Measurements from ENCODE around the gene CASZ1. TPM values are rescaled to one million over a fixed set of nuclear protein-coding genes. Genes with fewer than 3 reads are reported as not detected.

CASZ1 gene
- total RNA-seq, 1 experiment from 2014 or later, result 3.9 TPM

DNA sequence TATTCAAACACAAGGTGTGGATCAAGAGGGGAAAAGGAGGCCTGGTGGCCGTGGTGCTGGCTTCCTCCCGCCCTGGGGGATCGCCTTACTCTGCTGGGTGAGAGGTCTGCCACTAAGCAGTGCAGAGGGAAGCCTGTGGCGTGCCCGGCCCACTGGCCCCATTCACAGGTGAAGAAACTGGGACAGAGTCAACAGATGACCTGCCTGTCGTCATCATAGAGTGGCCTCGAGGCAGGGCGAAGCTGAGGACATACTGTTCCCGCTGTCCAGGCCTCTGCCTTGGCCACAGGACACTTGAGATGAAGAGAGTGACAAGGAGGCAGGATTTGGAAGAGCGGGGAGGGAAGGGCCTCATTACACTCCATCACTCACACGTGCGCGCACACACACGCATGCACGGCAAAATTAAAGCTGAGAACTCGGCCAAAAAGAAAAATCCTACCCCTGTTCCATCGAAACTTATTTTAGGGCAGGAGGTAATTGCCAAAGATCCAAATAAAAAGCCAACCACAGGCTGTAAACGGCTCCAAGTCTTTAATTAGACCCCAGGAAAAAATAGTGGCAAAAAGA, 50.5 kb downstream of the CASZ1 start:
- no peak overlapping the region for H4K8ac ChIP-seq (replicated peaks; ENCODE audit: insufficient read length, low read depth, low read length)
- H2BK12ac ChIP-seq (ENCODE audit: insufficient read length, low read depth, low read length), result no peak overlapping the region
- no peaks in the 10 kb centered on the region for H4K20me1 ChIP-seq (ENCODE audit: control insufficient read depth, insufficient read depth, insufficient read length)
- Mint-ChIP-seq H3K27ac (no peak overlapping the region), H3K4me3 (no peak overlapping the region), H3K9me3 (no peaks in the 10 kb centered on the region), H3K4me1 (peaks cover 11 to 21% of the 10 kb centered on the region in 2 experiments; a peak in 3 of 4 replicates), H3K27me3 (ENCODE audit: low read depth) (no peaks in the 10 kb centered on the region; the same call in 1 of the 2 replicates), H3K36me3 (ENCODE audit: insufficient read depth in 1 of 3, low read depth in 3 of 3) (no peaks in the 10 kb centered on the region)
- no peak overlapping the region for H2BK20ac ChIP-seq (ENCODE audit: low read depth, low read length, poor library complexity, severe bottlenecking)
- H3K4ac ChIP-seq (ENCODE audit: low read depth, low read length), result no peak overlapping the region
- WGBS (ENCODE audit: extremely low coverage, insufficient read length, low lambda C conversion rate), result no CpG with 5 or more reads among the region's 18 CpGs
- no peaks in the 10 kb centered on the region for H3K79me2 ChIP-seq (ENCODE audit: insufficient read depth, low read length)
- no peak for DNase-seq
- no peak overlapping the region for H2BK120ac ChIP-seq (ENCODE audit: low read depth, low read length, poor library complexity, severe bottlenecking)
- no peak overlapping the region for H4K5ac ChIP-seq (ENCODE audit: insufficient read length, low read depth, low read length)
- H3K79me1 ChIP-seq (ENCODE audit: insufficient read depth, low read depth, low read length, poor library complexity, severe bottlenecking), result no peaks in the 10 kb centered on the region
- no peak overlapping the region for H2AK5ac ChIP-seq (ENCODE audit: insufficient read length, low read length)
- H3K14ac ChIP-seq (ENCODE audit: insufficient read depth, low read length), result no peak overlapping the region
- no peak overlapping the region for H2AFZ ChIP-seq (ENCODE audit: low read length)
- H3K9ac ChIP-seq (ENCODE audit: extremely low read depth, insufficient read length, low read length), result no peak overlapping the region
- H3K4me1 ChIP-seq (ENCODE audit: insufficient read depth, low read length), result no peaks in the 10 kb centered on the region
- H3K27me3 ChIP-seq (ENCODE audit: insufficient read depth, low read length), result no peaks in the 10 kb centered on the region
- H3K4me2 ChIP-seq (ENCODE audit: insufficient read depth, insufficient read length, low read length), result no peak overlapping the region
- H3K23ac ChIP-seq (ENCODE audit: insufficient read length, low read depth, low read length), result no peak overlapping the region
- no peak overlapping the region for H3K56ac ChIP-seq (ENCODE audit: insufficient read length, low read depth, low read length)
- no peaks in the 10 kb centered on the region for H3K23me2 ChIP-seq (ENCODE audit: insufficient read length, low read depth, low read length, poor library complexity, severe bottlenecking)
- TF ChIP-seq, protein P1, sequence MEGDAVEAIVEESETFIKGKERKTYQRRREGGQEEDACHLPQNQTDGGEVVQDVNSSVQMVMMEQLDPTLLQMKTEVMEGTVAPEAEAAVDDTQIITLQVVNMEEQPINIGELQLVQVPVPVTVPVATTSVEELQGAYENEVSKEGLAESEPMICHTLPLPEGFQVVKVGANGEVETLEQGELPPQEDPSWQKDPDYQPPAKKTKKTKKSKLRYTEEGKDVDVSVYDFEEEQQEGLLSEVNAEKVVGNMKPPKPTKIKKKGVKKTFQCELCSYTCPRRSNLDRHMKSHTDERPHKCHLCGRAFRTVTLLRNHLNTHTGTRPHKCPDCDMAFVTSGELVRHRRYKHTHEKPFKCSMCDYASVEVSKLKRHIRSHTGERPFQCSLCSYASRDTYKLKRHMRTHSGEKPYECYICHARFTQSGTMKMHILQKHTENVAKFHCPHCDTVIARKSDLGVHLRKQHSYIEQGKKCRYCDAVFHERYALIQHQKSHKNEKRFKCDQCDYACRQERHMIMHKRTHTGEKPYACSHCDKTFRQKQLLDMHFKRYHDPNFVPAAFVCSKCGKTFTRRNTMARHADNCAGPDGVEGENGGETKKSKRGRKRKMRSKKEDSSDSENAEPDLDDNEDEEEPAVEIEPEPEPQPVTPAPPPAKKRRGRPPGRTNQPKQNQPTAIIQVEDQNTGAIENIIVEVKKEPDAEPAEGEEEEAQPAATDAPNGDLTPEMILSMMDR (conservative IDR thresholded peaks at IDR 0.05), result no peak
- no peak overlapping the region for H2BK5ac ChIP-seq (ENCODE audit: insufficient read length, low read length)
- no peak overlapping the region for H4K91ac ChIP-seq (ENCODE audit: insufficient read length, low read depth, low read length)
- no peak overlapping the region for H2BK15ac ChIP-seq (ENCODE audit: low read depth, low read length)
- no peaks in the 10 kb centered on the region for H3K9me3 ChIP-seq (ENCODE audit: control insufficient read depth, low read depth, low read length)
- no peak overlapping the region for H3K18ac ChIP-seq (ENCODE audit: insufficient read length, low read depth, low read length)
- H3K27ac ChIP-seq (ENCODE audit: insufficient read length, low read depth, low read length), result no peak overlapping the region
- H3T11ph ChIP-seq (ENCODE audit: low read length), result no peak overlapping the region

All from H9 (cell line).